Adipose tissue (tissue), 3 donors: ENCODE data around the gene RCBTB1. TPM values are rescaled to one million over a fixed set of nuclear protein-coding genes. Genes with fewer than 3 reads are reported as not detected.
"Not testable (repeated sequence)": the region's sequence is repeated elsewhere in the genome, so short reads cannot be mapped to it uniquely, and the experiment has no call there.

Source experiments
- H3K27ac ChIP-seq: one replicate; pipeline ENCODE4 v1.5.1; 2013; ENCODE audit warnings: low read depth, low read length
- WGBS, 3 donors: extraction: QIAGEN DNeasy Blood & Tissue Kit; methylation state at CpG; one replicate each; pipeline ENCODE4 v1.1.7; 2013; 5-methylcytosine and 5-hydroxymethylcytosine counted together
- polyA plus RNA-seq, 3 donors: library from polyadenylated mRNA; stranded (reverse); fragments of 200-250 nt; gene quantifications; one replicate each; pipeline ENCODE4 v1.2.3, GENCODE V29; 2013
- donor health status: healthy with polysubstance abuse.
- donor health status: Bipolar disorder and iron deficiency.
- donor health status: healthy.

Gene RCBTB1
- polyA plus RNA-seq, 3 donors = 4.9 to 9.1 (median 6.4) TPM

- no peak overlapping the region for H3K27ac ChIP-seq
- WGBS, 3 donors = 20 to 39% (median 32%) methylated on average over 5 of the region's 5 CpGs
Observed at GRCh38 chr13:49607761-49608160, 22.4 kb upstream of the RCBTB1 start.

- 27 to 34% (median 28%) methylated on average over 15 of the region's 15 CpGs for WGBS, 3 donors
- no peak overlapping the region for H3K27ac ChIP-seq
Observed at GRCh38 chr13:49606747-49607648, 21.6 kb upstream of the RCBTB1 start.

GRCh38 chr13:49604570-49604969 lies 19.2 kb upstream of the RCBTB1 start:
- WGBS, 3 donors = 22 to 56% (median 49%) methylated on average over 5 of the region's 5 CpGs

GRCh38 chr13:49602615-49603014 lies 17.3 kb upstream of the RCBTB1 start:
- 91 to 98% (median 96%) methylated on average over 7 of the region's 7 CpGs for WGBS, 3 donors
- not testable (repeated sequence) for H3K27ac ChIP-seq

More at GRCh38 chr13:49604570-49604969, 19.2 kb upstream of the RCBTB1 start:
- no peak overlapping the region for H3K27ac ChIP-seq

- H3K27ac ChIP-seq = no peak overlapping the region
- WGBS, 3 donors = 70 to 92% (median 84%) methylated on average over 1 of the region's 1 CpG
Observed at GRCh38 chr13:49602005-49602404, 16.6 kb upstream of the RCBTB1 start.

GRCh38 chr13:49597043-49597641 lies 11.8 kb upstream of the RCBTB1 start:
- no peak overlapping the region for H3K27ac ChIP-seq
- 75 to 85% (median 84%) methylated on average over 11 of the region's 11 CpGs for WGBS, 3 donors

GRCh38 chr13:49596221-49596620 lies 10.9 kb upstream of the RCBTB1 start:
- no peak overlapping the region for H3K27ac ChIP-seq
- 52 to 85% (median 73%) methylated on average over 2 of the region's 2 CpGs for WGBS, 3 donors

- H3K27ac ChIP-seq = no peak overlapping the region
Observed at GRCh38 chr13:49594576-49594975, 9.2 kb upstream of the RCBTB1 start.

- H3K27ac ChIP-seq = not testable (repeated sequence)
- 85 to 93% (median 90%) methylated on average over 3 of the region's 4 CpGs for WGBS, 3 donors
Observed at GRCh38 chr13:49593876-49594275, 8.5 kb upstream of the RCBTB1 start.

- H3K27ac ChIP-seq = not testable (repeated sequence)
- 75 to 84% (median 79%) methylated on average over 3 of the region's 3 CpGs for WGBS, 3 donors
Observed at GRCh38 chr13:49590714-49591113, 5.4 kb upstream of the RCBTB1 start.

- WGBS, 3 donors = 37 to 71% (median 69%) methylated on average over 2 of the region's 2 CpGs
- no peak overlapping the region for H3K27ac ChIP-seq
Observed at GRCh38 chr13:49587311-49587847, 2.0 kb upstream of the RCBTB1 start.

GRCh38 chr13:49586717-49587116 lies 1.4 kb upstream of the RCBTB1 start:
- no peak overlapping the region for H3K27ac ChIP-seq
- 82 to 95% (median 87%) methylated on average over 3 of the region's 3 CpGs for WGBS, 3 donors

GRCh38 chr13:49584771-49585182 lies 581 bp downstream of the RCBTB1 start:
- no peak overlapping the region for H3K27ac ChIP-seq
- 0 to 1% (median 1%) methylated on average over 16 of the region's 16 CpGs for WGBS, 3 donors

GRCh38 chr13:49580980-49581680 lies 4.2 kb downstream of the RCBTB1 start:
- WGBS, 3 donors = 79 to 92% (median 89%) methylated on average over 5 of the region's 5 CpGs
- H3K27ac ChIP-seq = no peak overlapping the region

GRCh38 chr13:49579501-49579900 lies 5.9 kb downstream of the RCBTB1 start:
- no peak overlapping the region for H3K27ac ChIP-seq
- WGBS, 3 donors = 86 to 99% (median 92%) methylated on average over 3 of the region's 3 CpGs

GRCh38 chr13:49571299-49572240 lies 13.8 kb downstream of the RCBTB1 start:
- 91 to 93% (median 93%) methylated on average over 8 of the region's 8 CpGs for WGBS, 3 donors
- no peak overlapping the region for H3K27ac ChIP-seq

GRCh38 chr13:49569993-49570689 lies 15.2 kb downstream of the RCBTB1 start:
- no peak overlapping the region for H3K27ac ChIP-seq

More at GRCh38 chr13:49569993-49570689, 15.2 kb downstream of the RCBTB1 start:
- WGBS, 3 donors = 74 to 87% (median 83%) methylated on average over 1 of the region's 1 CpG
